ENCODE measurements around the gene TEC. TPM values are rescaled to one million over a fixed set of nuclear protein-coding genes. Genes with fewer than 3 reads are reported as not detected.

The TEC gene
- total and polyA plus RNA-seq, 7 donors: 0.80 to 2.0 (median 0.92) TPM

GRCh38 chr4:48119646-48120045, 150.0 kb downstream of the TEC start:
- Histone ChIP-seq H3K36me3 (ENCODE audit: insufficient read depth in 1 of 2, low read depth in 1 of 2) (no peaks in the 10 kb centered on the region), H3K9me3 (no peaks in the 10 kb centered on the region), H3K4me3 (no peak overlapping the region), H3K27ac (no peak overlapping the region), H3K4me1 (no peaks in the 10 kb centered on the region), H3K27me3 (ENCODE audit: insufficient read depth in 3 of 3, low read length in 2 of 3) (peaks cover 0 to 5% (median 0%) of the 10 kb centered on the region in 3 donors)
- no peak for DNase-seq
- ATAC-seq: no peak
- intact Hi-C loops (cut with DNase I): no loop called here
- TF ChIP-seq, protein P1, sequence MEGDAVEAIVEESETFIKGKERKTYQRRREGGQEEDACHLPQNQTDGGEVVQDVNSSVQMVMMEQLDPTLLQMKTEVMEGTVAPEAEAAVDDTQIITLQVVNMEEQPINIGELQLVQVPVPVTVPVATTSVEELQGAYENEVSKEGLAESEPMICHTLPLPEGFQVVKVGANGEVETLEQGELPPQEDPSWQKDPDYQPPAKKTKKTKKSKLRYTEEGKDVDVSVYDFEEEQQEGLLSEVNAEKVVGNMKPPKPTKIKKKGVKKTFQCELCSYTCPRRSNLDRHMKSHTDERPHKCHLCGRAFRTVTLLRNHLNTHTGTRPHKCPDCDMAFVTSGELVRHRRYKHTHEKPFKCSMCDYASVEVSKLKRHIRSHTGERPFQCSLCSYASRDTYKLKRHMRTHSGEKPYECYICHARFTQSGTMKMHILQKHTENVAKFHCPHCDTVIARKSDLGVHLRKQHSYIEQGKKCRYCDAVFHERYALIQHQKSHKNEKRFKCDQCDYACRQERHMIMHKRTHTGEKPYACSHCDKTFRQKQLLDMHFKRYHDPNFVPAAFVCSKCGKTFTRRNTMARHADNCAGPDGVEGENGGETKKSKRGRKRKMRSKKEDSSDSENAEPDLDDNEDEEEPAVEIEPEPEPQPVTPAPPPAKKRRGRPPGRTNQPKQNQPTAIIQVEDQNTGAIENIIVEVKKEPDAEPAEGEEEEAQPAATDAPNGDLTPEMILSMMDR (IDR thresholded peaks at IDR 0.05): no peak

DNA sequence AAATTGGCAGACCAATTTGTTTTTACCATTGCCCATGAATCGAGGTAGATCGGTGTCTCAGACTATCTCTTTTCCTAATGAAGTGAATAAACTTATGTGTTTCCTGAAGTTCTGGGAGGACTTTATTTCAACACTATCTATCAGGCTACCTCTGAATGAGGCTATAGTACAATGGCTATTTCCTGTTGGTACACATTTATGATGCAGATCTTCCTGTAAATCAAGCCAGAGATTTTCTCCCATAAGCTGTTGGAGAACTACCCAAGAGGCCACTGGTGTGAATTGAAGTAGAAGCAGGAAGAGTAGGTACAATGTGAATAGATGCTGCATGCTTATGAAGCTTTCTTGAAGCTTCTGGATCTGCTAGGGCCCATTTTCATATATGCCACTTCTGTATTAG, 151.6 kb downstream of the TEC start:
- no peaks in the 10 kb centered on the region for H3K36me3 ChIP-seq (ENCODE audit: insufficient read depth in 1 of 2, low read depth in 1 of 2)
- 82 to 89% (median 85%) methylated on average over 2 of the region's 2 CpGs for WGBS, 3 donors
- TF ChIP-seq, protein P1 (IDR thresholded peaks at IDR 0.05): no peak
- H3K4me3 ChIP-seq: no peak overlapping the region
- no peak for ATAC-seq
- intact Hi-C loops (cut with DNase I): no loop called here
- DNase-seq: no peak
- H3K4me1 ChIP-seq: no peaks in the 10 kb centered on the region
- H3K27ac ChIP-seq: no peak overlapping the region
- no peaks in the 10 kb centered on the region for H3K27me3 ChIP-seq (ENCODE audit: insufficient read depth in 3 of 3, low read length in 2 of 3)
- no peaks in the 10 kb centered on the region for H3K9me3 ChIP-seq

DNA sequence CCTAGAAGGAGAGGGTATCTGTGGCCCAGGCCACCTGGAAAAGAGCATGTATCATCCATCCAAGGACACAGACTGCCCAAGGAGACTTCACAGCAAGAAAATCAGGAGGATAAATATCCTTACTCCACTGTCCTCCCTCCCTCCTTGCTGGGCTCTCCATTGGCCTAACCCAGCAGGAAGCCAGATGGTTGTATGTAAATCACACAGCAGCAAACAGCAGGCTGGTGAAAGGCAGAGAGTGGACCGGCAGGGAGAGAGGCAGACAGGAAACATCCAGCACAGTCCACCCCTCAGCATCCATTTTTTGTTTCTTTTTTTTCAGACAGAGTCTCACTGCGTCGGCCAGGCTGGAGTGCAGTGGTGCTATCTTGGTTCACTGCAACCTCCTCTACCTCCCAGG, 153.1 kb downstream of the TEC start:
- Histone ChIP-seq H3K4me3 (no peak overlapping the region), H3K9me3 (no peaks in the 10 kb centered on the region), H3K27ac (no peak overlapping the region), H3K4me1 (no peaks in the 10 kb centered on the region), H3K27me3 (ENCODE audit: insufficient read depth in 3 of 3, low read length in 2 of 3) (no peaks in the 10 kb centered on the region), H3K36me3 (ENCODE audit: insufficient read depth in 1 of 2, low read depth in 1 of 2) (no peaks in the 10 kb centered on the region)
- TF ChIP-seq, protein P1 (IDR thresholded peaks at IDR 0.05): no peak
- ATAC-seq: no peak
- intact Hi-C loops (cut with DNase I): no loop called here
- 65 to 70% (median 66%) methylated on average over 3 of the region's 3 CpGs for WGBS, 3 donors
- DNase-seq: no peak

DNA sequence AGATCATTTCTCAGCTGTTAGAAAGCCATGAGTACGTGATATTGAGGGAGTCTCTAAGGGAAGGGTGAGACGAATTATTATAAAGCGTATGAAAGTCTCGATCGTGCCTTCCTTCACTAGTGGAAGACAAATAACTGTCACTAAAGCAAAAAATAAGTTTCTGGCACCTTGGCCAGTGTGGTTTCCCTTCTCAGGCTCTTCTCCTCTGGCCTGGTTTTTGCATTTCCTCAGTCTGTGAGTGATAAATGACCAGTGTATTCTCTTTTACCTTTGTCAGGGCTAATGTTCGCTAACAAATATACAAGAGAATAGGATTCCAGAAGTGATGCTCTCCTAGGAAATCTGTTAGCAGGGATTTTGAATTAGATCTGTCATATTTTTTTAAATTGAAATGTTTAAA, 155.2 kb downstream of the TEC start:
- intact Hi-C loops (cut with DNase I): no loop called here

More for the DNA sequence above, 155.2 kb downstream of the TEC start:
- 73 to 81% (median 77%) methylated on average over 6 of the region's 6 CpGs for WGBS, 3 donors
- Histone ChIP-seq H3K27me3 (ENCODE audit: insufficient read depth in 3 of 3, low read length in 2 of 3) (no peaks in the 10 kb centered on the region), H3K36me3 (ENCODE audit: insufficient read depth in 1 of 2, low read depth in 1 of 2) (no peaks in the 10 kb centered on the region), H3K4me3 (no peak overlapping the region), H3K4me1 (no peaks in the 10 kb centered on the region), H3K9me3 (no peaks in the 10 kb centered on the region), H3K27ac (no peak overlapping the region)
- no peak for ATAC-seq
- no peak for DNase-seq
- TF ChIP-seq, protein P1 (IDR thresholded peaks at IDR 0.05): no peak

All from psoas muscle (tissue), 8 donors.